ENCODE data around the gene PARD3. TPM values are rescaled to one million over a fixed set of nuclear protein-coding genes. Genes with fewer than 3 reads are reported as not detected.

Gene PARD3
- total RNA-seq, 1 experiment from 2014 or later: 46.3 TPM

GRCh38 chr10:34503704-34504103 lies 311.4 kb downstream of the PARD3 start:
- intact Hi-C loops (cut with micrococcal nuclease): no loop called here
- peak overlapping the region; percentile 18; the same call in 1 of the 2 replicates for H3K27ac ChIP-seq (ENCODE audit: low read depth, low read length)
- H2AFZ ChIP-seq (ENCODE audit: low read depth, low read length, poor library complexity, severe bottlenecking): no peak overlapping the region
- no peaks in the 10 kb centered on the region for H4K20me1 ChIP-seq (ENCODE audit: insufficient read depth)
- ChIA-PET CTCF (no interaction called here), POLR2A (no interaction called here), RAD21 (ENCODE audit: low non-redundant PET in 1 of 2, low total read pairs in 2 of 2, uncharacterized antibody in 2 of 2, unreplicated experiment in 2 of 2) (no interaction called here)
- no peaks in the 10 kb centered on the region for H3K9me3 ChIP-seq (ENCODE audit: control insufficient read depth in 1 of 2, insufficient read depth in 1 of 2, low read depth in 1 of 2, low read length in 2 of 2)
- H3K79me2 ChIP-seq (ENCODE audit: insufficient read depth, low read length): no peaks in the 10 kb centered on the region; the same call in 1 of the 2 replicates
- no peaks in the 10 kb centered on the region for H3K36me3 ChIP-seq (ENCODE audit: control insufficient read depth in 1 of 2, insufficient read depth in 2 of 2, low read length in 2 of 2)
- H3K9ac ChIP-seq (ENCODE audit: low read length): no peak overlapping the region
- H3K9me2 ChIP-seq (ENCODE audit: insufficient read depth): 0 out of 2 replicates have a peak, but pooled peaks cover 4% of the 10 kb centered on the region
- DNase-seq (ENCODE audit: low read depth, low spot score) (no peak), ATAC-seq (no peak)
- no peak overlapping the region for H3K4me3 ChIP-seq (replicated peaks in 1 of 2; ENCODE audit: low read depth in 1 of 2, low read length in 2 of 2)
- peaks cover 15 to 27% of the 10 kb centered on the region in 2 experiments for H3K4me1 ChIP-seq (ENCODE audit: control insufficient read depth in 1 of 2, insufficient read depth in 2 of 2, low read length in 2 of 2)
- no peaks in the 10 kb centered on the region for H3K27me3 ChIP-seq (ENCODE audit: insufficient read depth, low read length)
- no TSS peak for BruUV-seq (replicated peaks)
- TF ChIP-seq RAD21 (IDR thresholded peaks at IDR 0.05; ENCODE audit: low read depth): no peak
- H3K4me2 ChIP-seq (ENCODE audit: low read length): peak overlapping the region; percentile 62; the same call in 1 of the 2 replicates

GRCh38 chr10:34499612-34500279 lies 315.4 kb downstream of the PARD3 start:
- DNase-seq (ENCODE audit: low read depth, low spot score) (no peak), ATAC-seq (no peak)
- H3K27me3 ChIP-seq (ENCODE audit: insufficient read depth, low read length): no peaks in the 10 kb centered on the region
- H3K27ac ChIP-seq (ENCODE audit: low read depth, low read length): no peak overlapping the region
- no peak overlapping the region for H2AFZ ChIP-seq (ENCODE audit: low read depth, low read length, poor library complexity, severe bottlenecking)
- H3K36me3 ChIP-seq (ENCODE audit: control insufficient read depth in 1 of 2, insufficient read depth in 2 of 2, low read length in 2 of 2): no peaks in the 10 kb centered on the region
- no peak overlapping the region for H3K4me3 ChIP-seq (replicated peaks in 1 of 2; ENCODE audit: low read depth in 1 of 2, low read length in 2 of 2)
- BruUV-seq (replicated peaks): no TSS peak
- H3K4me2 ChIP-seq (ENCODE audit: low read length): no peak overlapping the region
- ChIA-PET CTCF (no interaction called here), RAD21 (ENCODE audit: low non-redundant PET in 1 of 2, low total read pairs in 2 of 2, uncharacterized antibody in 2 of 2, unreplicated experiment in 2 of 2) (no interaction called here), POLR2A (no interaction called here)
- 0 out of 2 replicates have a peak, but pooled peaks cover 4% of the 10 kb centered on the region for H3K9me2 ChIP-seq (ENCODE audit: insufficient read depth)
- H3K9me3 ChIP-seq (ENCODE audit: control insufficient read depth in 1 of 2, insufficient read depth in 1 of 2, low read depth in 1 of 2, low read length in 2 of 2): no peaks in the 10 kb centered on the region
- intact Hi-C loops (cut with micrococcal nuclease): no loop called here
- H4K20me1 ChIP-seq (ENCODE audit: insufficient read depth): no peaks in the 10 kb centered on the region
- H3K4me1 ChIP-seq (ENCODE audit: control insufficient read depth in 1 of 2, insufficient read depth in 2 of 2, low read length in 2 of 2): peaks cover 5 to 12% of the 10 kb centered on the region in 2 experiments
- H3K79me2 ChIP-seq (ENCODE audit: insufficient read depth, low read length): no peaks in the 10 kb centered on the region; the same call in 1 of the 2 replicates
- no peak overlapping the region for H3K9ac ChIP-seq (ENCODE audit: low read length)
- TF ChIP-seq ZNF274 (IDR thresholded peaks at IDR 0.05; ENCODE audit: low read depth, low read length) (no peak), JUND (IDR thresholded peaks at IDR 0.05) (no peak), CTCF (IDR thresholded peaks at IDR 0.05 in 2 of 3, conservative IDR thresholded peaks at IDR 0.05 in 1 of 3; ENCODE audit: borderline replicate concordance in 1 of 3, insufficient read depth in 1 of 3, low read depth in 2 of 3, low read length in 2 of 3) (no peak), ZFX (IDR thresholded peaks at IDR 0.05) (no peak), ATF3 (IDR thresholded peaks at IDR 0.05) (no peak), YY1 (IDR thresholded peaks at IDR 0.05; ENCODE audit: extremely low read depth, insufficient replicate concordance, low read depth, low read length) (no peak), ELF1 (IDR thresholded peaks at IDR 0.05; ENCODE audit: borderline replicate concordance, low read depth) (no peak), ZBTB33 (IDR thresholded peaks at IDR 0.05; ENCODE audit: extremely low read depth, insufficient replicate concordance, low read length) (no peak), TCF7L2 (IDR thresholded peaks at IDR 0.05; ENCODE audit: borderline replicate concordance, extremely low read depth, insufficient read depth, insufficient read length) (no peak), MAX (IDR thresholded peaks at IDR 0.05) (no peak), POLR2A (IDR thresholded peaks at IDR 0.05; ENCODE audit: borderline replicate concordance, extremely low read depth, insufficient read depth, insufficient read length) (no peak), SRF (IDR thresholded peaks at IDR 0.05; ENCODE audit: low read depth) (no peak), CBX3 (IDR thresholded peaks at IDR 0.05; ENCODE audit: low read depth) (no peak), EGR1 (IDR thresholded peaks at IDR 0.05; ENCODE audit: low read depth) (no peak)

Measured in HCT116 (cell line).